HEK293 (cell line): ENCODE measurements around the gene ARHGEF2.

Experiments used
- GLIS2 ChIP-seq: fragments of 450-650 bp; formaldehyde crosslinking; IDR thresholded peaks from 2 replicates; pipeline ENCODE4 v1.5.1; 2016; ENCODE audit warnings: missing biosample characterization, missing genetic modification characterization
- KLF1 ChIP-seq: fragments of 450-650 bp; formaldehyde crosslinking; IDR thresholded peaks from 2 replicates; pipeline ENCODE4 v1.5.1; 2016; ENCODE audit warnings: missing biosample characterization, missing genetic modification characterization
- KLF10 ChIP-seq: fragments of 450-650 bp; IDR thresholded peaks from 2 replicates; pipeline ENCODE4 v1.5.1; 2018; ENCODE audit warnings: missing biosample characterization, mild to moderate bottlenecking, missing genetic modification characterization
- KLF8 ChIP-seq: fragments of 450-650 bp; formaldehyde crosslinking; IDR thresholded peaks from 2 replicates; pipeline ENCODE4 v1.5.1; 2016; ENCODE audit warnings: missing biosample characterization, missing genetic modification characterization
- MEIS1 ChIP-seq: sonication (generic); formaldehyde crosslinking; IDR thresholded peaks from 2 replicates; pipeline ENCODE4 v1.8.1; 2022; ENCODE audit warnings: missing genetic modification reagents, mild to moderate bottlenecking, borderline replicate concordance
- PRDM6 ChIP-seq: fragments of 450-650 bp; formaldehyde crosslinking; IDR thresholded peaks from 2 replicates; pipeline ENCODE4 v1.5.1; 2017; ENCODE audit warnings: missing biosample characterization, missing genetic modification characterization
- TRIM28 ChIP-seq: IDR thresholded peaks from 2 replicates; pipeline ENCODE4 v1.6.1; 2011; ENCODE audit warnings: low read length, control low read depth, borderline replicate concordance
- ZBTB48 ChIP-seq: fragments of 450-650 bp; formaldehyde crosslinking; IDR thresholded peaks from 2 replicates; pipeline ENCODE4 v1.5.1; 2016; ENCODE audit warnings: missing biosample characterization, missing genetic modification characterization
- ZBTB49 ChIP-seq: fragments of 450-650 bp; formaldehyde crosslinking; IDR thresholded peaks from 2 replicates; pipeline ENCODE4 v1.5.1; 2016; ENCODE audit warnings: missing biosample characterization, missing genetic modification characterization, low read depth
- ZBTB6 ChIP-seq: fragments of 450-650 bp; formaldehyde crosslinking; IDR thresholded peaks from 2 replicates; pipeline ENCODE4 v1.5.1; 2017; ENCODE audit warnings: missing biosample characterization, missing genetic modification characterization
- ZBTB7A ChIP-seq: fragments of 450-650 bp; formaldehyde crosslinking; IDR thresholded peaks from 2 replicates; pipeline ENCODE4 v1.5.1; 2016; ENCODE audit warnings: low read depth, missing biosample characterization, missing genetic modification characterization
- ZNF140 ChIP-seq: fragments of 450-650 bp; formaldehyde crosslinking; IDR thresholded peaks from 2 replicates; pipeline ENCODE4 v1.5.1; 2016; ENCODE audit warnings: missing biosample characterization, missing genetic modification characterization
- ZNF157 ChIP-seq: fragments of 450-650 bp; formaldehyde crosslinking; IDR thresholded peaks from 2 replicates; pipeline ENCODE4 v1.5.1; 2016; ENCODE audit warnings: missing biosample characterization, missing genetic modification characterization
- ZNF184 ChIP-seq: fragments of 450-650 bp; IDR thresholded peaks from 2 replicates; pipeline ENCODE4 v1.5.1; 2018; ENCODE audit warnings: missing biosample characterization, mild to moderate bottlenecking, missing genetic modification characterization
- ZNF23 ChIP-seq: fragments of 450-650 bp; formaldehyde crosslinking; IDR thresholded peaks from 2 replicates; pipeline ENCODE4 v1.5.1; 2016; ENCODE audit warnings: missing biosample characterization, missing genetic modification characterization, borderline replicate concordance
- ZNF239 ChIP-seq: fragments of 450-650 bp; formaldehyde crosslinking; IDR thresholded peaks from 2 replicates; pipeline ENCODE4 v1.5.1; 2016; ENCODE audit warnings: missing biosample characterization, missing genetic modification characterization
- ZNF274 ChIP-seq, 2 experiments: fragments of 200-500 bp in 1 of 2; fragments of 450-650 bp in 1 of 2; sonication (Bioruptor generic) in 1 of 2; formaldehyde crosslinking in 1 of 2; IDR thresholded peaks; 2 replicates each; pipeline versions ENCODE4 v1.5.1 to v1.6.1; 2014 to 2016; ENCODE audit warnings: borderline replicate concordance in 1 of 2, inconsistent platforms in 1 of 2, low read length in 1 of 2, missing biosample characterization in 1 of 2, missing genetic modification characterization in 1 of 2
- ZNF341 ChIP-seq: fragments of 450-650 bp; formaldehyde crosslinking; IDR thresholded peaks from 2 replicates; pipeline ENCODE4; 2016; ENCODE audit warnings: low read depth, missing biosample characterization, missing genetic modification characterization
- ZNF366 ChIP-seq: fragments of 450-650 bp; formaldehyde crosslinking; conservative IDR thresholded peaks from 2 replicates; pipeline ENCODE4 v1.5.1; 2016; ENCODE audit warnings: missing biosample characterization, missing genetic modification characterization
- ZNF394 ChIP-seq: fragments of 450-650 bp; formaldehyde crosslinking; IDR thresholded peaks from 2 replicates; pipeline ENCODE4 v1.5.1; 2016; ENCODE audit warnings: missing biosample characterization, missing genetic modification characterization, mild to moderate bottlenecking, moderate library complexity, borderline replicate concordance
- ZNF449 ChIP-seq: fragments of 450-650 bp; formaldehyde crosslinking; IDR thresholded peaks from 2 replicates; pipeline ENCODE4 v1.5.1; 2017; ENCODE audit warnings: missing biosample characterization, mild to moderate bottlenecking, missing genetic modification characterization, moderate library complexity
- ZNF48 ChIP-seq: fragments of 450-650 bp; formaldehyde crosslinking; IDR thresholded peaks from 2 replicates; pipeline ENCODE4 v1.5.1; 2016; ENCODE audit warnings: missing biosample characterization, missing genetic modification characterization
- ZNF513 ChIP-seq: fragments of 450-650 bp; IDR thresholded peaks from 2 replicates; pipeline ENCODE4 v1.5.1; 2018; ENCODE audit warnings: missing biosample characterization, missing genetic modification characterization
- ZNF544 ChIP-seq: fragments of 450-650 bp; formaldehyde crosslinking; IDR thresholded peaks from 2 replicates; pipeline ENCODE4 v1.5.0; 2017; ENCODE audit warnings: missing biosample characterization, missing genetic modification characterization
- ZNF555 ChIP-seq: fragments of 450-650 bp; formaldehyde crosslinking; conservative IDR thresholded peaks from 2 replicates; pipeline ENCODE4 v1.5.1; 2017; ENCODE audit warnings: missing biosample characterization, mild to moderate bottlenecking, missing genetic modification characterization, inconsistent platforms
- ZNF558 ChIP-seq: fragments of 450-650 bp; formaldehyde crosslinking; IDR thresholded peaks from 2 replicates; pipeline ENCODE4 v1.5.1; 2016; ENCODE audit warnings: missing biosample characterization, missing genetic modification characterization
- ZNF585B ChIP-seq: fragments of 450-650 bp; formaldehyde crosslinking; IDR thresholded peaks from 2 replicates; pipeline ENCODE4 v1.5.1; 2016; ENCODE audit warnings: missing biosample characterization, missing genetic modification characterization
- ZNF654 ChIP-seq: fragments of 450-650 bp; formaldehyde crosslinking; IDR thresholded peaks from 2 replicates; pipeline ENCODE4 v1.5.1; 2016; ENCODE audit warnings: low read depth, missing biosample characterization, missing genetic modification characterization
- ZNF677 ChIP-seq: fragments of 450-650 bp; IDR thresholded peaks from 2 replicates; pipeline ENCODE4 v1.5.0; 2018; ENCODE audit warnings: missing biosample characterization, mild to moderate bottlenecking, missing genetic modification characterization, moderate library complexity
- ZNF76 ChIP-seq: fragments of 450-650 bp; formaldehyde crosslinking; IDR thresholded peaks from 2 replicates; pipeline ENCODE4; 2016; ENCODE audit warnings: low read depth, missing biosample characterization, missing genetic modification characterization, borderline replicate concordance
- ZNF785 ChIP-seq: fragments of 450-650 bp; formaldehyde crosslinking; IDR thresholded peaks from 2 replicates; pipeline ENCODE4 v1.5.1; 2016; ENCODE audit warnings: missing biosample characterization, missing genetic modification characterization

Gene ARHGEF2

GRCh38 chr1:155940993-155941844 lies 37.1 kb downstream of the ARHGEF2 start, which contains the start of gene RXFP4 (continued):
- TF ChIP-seq ZNF513 (tag by site-specific recombination) (no peak), ZNF341 (tag by site-specific recombination) (peak; percentile 84), ZNF544 (no peak), KLF1 (peak; percentile 66; the same call in 1 of the 2 replicates), TRIM28 (no peak), PRDM6 (tag by site-specific recombination) (no peak), ZNF366 (tag by site-specific recombination) (no peak), ZNF23 (tag by site-specific recombination) (no peak), ZNF677 (tag by site-specific recombination) (no peak), ZNF274 (IDR thresholded peaks at IDR 0.05; ENCODE audit: low read length) (no peak), ZNF274 (tag by site-specific recombination; IDR thresholded peaks at IDR 0.05; ENCODE audit: borderline replicate concordance) (no peak), ZNF449 (no peak), ZNF239 (no peak), ZNF48 (tag by site-specific recombination) (no peak), ZNF140 (tag by site-specific recombination) (no peak), ZNF157 (tag by site-specific recombination) (no peak), ZBTB6 (no peak), ZNF394 (tag by site-specific recombination) (peak; percentile 6; the same call in 1 of the 2 replicates), ZNF555 (tag by site-specific recombination) (no peak), ZNF585B (tag by site-specific recombination) (no peak), ZNF654 (no peak), ZNF76 (tag by site-specific recombination) (peak; percentile 63; the same call in 1 of the 2 replicates), ZBTB49 (no peak), ZBTB48 (peak; percentile 92; the same call in 1 of the 2 replicates), GLIS2 (peak; percentile 56), ZNF184 (no peak), MEIS1 (CRISPR knock-in tag) (no peak), KLF10 (tag by site-specific recombination) (no peak), ZBTB7A (tag by site-specific recombination) (no peak), KLF8 (tag by site-specific recombination) (no peak), ZNF558 (tag by site-specific recombination) (no peak), ZNF785 (tag by site-specific recombination) (no peak)
